ENCODE results near the gene UBXN10. TPM values are rescaled to one million over a fixed set of nuclear protein-coding genes. Genes with fewer than 3 reads are reported as not detected.

UBXN10 gene
- total RNA-seq, 1 donor from 2014 or later = 0.49 TPM

GRCh38 chr1:20233394-20233793, 47.5 kb downstream of the UBXN10 start:
- Histone ChIP-seq H3K27me3 (no peaks in the 10 kb centered on the region), H3K27ac (no peak overlapping the region), H3K36me3 (no peaks in the 10 kb centered on the region)

GRCh38 chr1:20233866-20234265, 48.0 kb downstream of the UBXN10 start:
- TF ChIP-seq POLR2AphosphoS5 (IDR thresholded peaks at IDR 0.05; ENCODE audit: insufficient read depth in 1 of 2, low read depth in 1 of 2) (no peak), CTCF (IDR thresholded peaks at IDR 0.05) (no peak), POLR2A (IDR thresholded peaks at IDR 0.05) (no peak)
- DNase-seq (ENCODE audit: extremely low spot score in 2 of 2) = no peak
- Histone ChIP-seq H3K4me3 (no peak overlapping the region), H3K4me1 (no peaks in the 10 kb centered on the region), H3K9me3 (no peaks in the 10 kb centered on the region), H3K27me3 (no peaks in the 10 kb centered on the region), H3K36me3 (no peaks in the 10 kb centered on the region), H3K27ac (no peak overlapping the region)
- intact Hi-C loops (cut with DNase I) = no loop called here

More at GRCh38 chr1:20233394-20233793, 47.5 kb downstream of the UBXN10 start:
- no peaks in the 10 kb centered on the region for H3K4me1 ChIP-seq
- intact Hi-C loops (cut with DNase I) = no loop called here
- H3K4me3 ChIP-seq = no peak overlapping the region
- TF ChIP-seq POLR2A (IDR thresholded peaks at IDR 0.05) (no peak), CTCF (IDR thresholded peaks at IDR 0.05) (no peak), POLR2AphosphoS5 (IDR thresholded peaks at IDR 0.05; ENCODE audit: insufficient read depth in 1 of 2, low read depth in 1 of 2) (no peak)
- no peak for DNase-seq (ENCODE audit: extremely low spot score in 2 of 2)
- H3K9me3 ChIP-seq = no peaks in the 10 kb centered on the region

GRCh38 chr1:20234788-20235535, 49.1 kb downstream of the UBXN10 start:
- intact Hi-C loops (cut with DNase I) = no loop called here
- Histone ChIP-seq H3K27ac (no peak overlapping the region), H3K27me3 (no peaks in the 10 kb centered on the region), H3K9me3 (no peaks in the 10 kb centered on the region), H3K4me3 (no peak overlapping the region), H3K4me1 (no peaks in the 10 kb centered on the region), H3K36me3 (no peaks in the 10 kb centered on the region)
- DNase-seq (ENCODE audit: extremely low spot score in 2 of 2) = no peak
- TF ChIP-seq CTCF (IDR thresholded peaks at IDR 0.05) (no peak), POLR2AphosphoS5 (IDR thresholded peaks at IDR 0.05; ENCODE audit: insufficient read depth in 1 of 2, low read depth in 1 of 2) (no peak), POLR2A (IDR thresholded peaks at IDR 0.05) (no peak)

- Histone ChIP-seq H3K9me3 (no peaks in the 10 kb centered on the region), H3K27me3 (no peaks in the 10 kb centered on the region), H3K4me3 (no peak overlapping the region), H3K36me3 (no peaks in the 10 kb centered on the region), H3K27ac (no peak overlapping the region), H3K4me1 (no peaks in the 10 kb centered on the region)
- TF ChIP-seq POLR2A (IDR thresholded peaks at IDR 0.05) (no peak), POLR2AphosphoS5 (IDR thresholded peaks at IDR 0.05; ENCODE audit: insufficient read depth in 1 of 2, low read depth in 1 of 2) (no peak), CTCF (IDR thresholded peaks at IDR 0.05) (no peak)
- intact Hi-C loops (cut with DNase I) = no loop called here
- DNase-seq (ENCODE audit: extremely low spot score in 2 of 2) = no peak
Observed at GRCh38 chr1:20237646-20238045, 51.8 kb downstream of the UBXN10 start.

GRCh38 chr1:20240012-20240411, 54.1 kb downstream of the UBXN10 start:
- no peaks in the 10 kb centered on the region for H3K27me3 ChIP-seq
- no peaks in the 10 kb centered on the region for H3K36me3 ChIP-seq
- no peaks in the 10 kb centered on the region for H3K9me3 ChIP-seq
- no peak overlapping the region for H3K27ac ChIP-seq
- DNase-seq (ENCODE audit: extremely low spot score in 2 of 2) = no peak
- H3K4me1 ChIP-seq = no peaks in the 10 kb centered on the region
- intact Hi-C loops (cut with DNase I) = no loop called here
- TF ChIP-seq POLR2A (IDR thresholded peaks at IDR 0.05) (no peak), CTCF (IDR thresholded peaks at IDR 0.05) (no peak), POLR2AphosphoS5 (IDR thresholded peaks at IDR 0.05; ENCODE audit: insufficient read depth in 1 of 2, low read depth in 1 of 2) (no peak)
- H3K4me3 ChIP-seq = no peak overlapping the region

Data from vagina (tissue), 2 donors.